SU-DHL-6 (cell line): ENCODE data around the gene TPSB2.

Experiments
- EZH2phosphoT487 ChIP-seq: fragments of 200-600 bp; sonication (generic), shearing (Covaris generic); conservative IDR thresholded peaks from 2 replicates; pipeline ENCODE4 v1.6.1; 2018; ENCODE audit warnings: mild to moderate bottlenecking, antibody characterized with exemption, low read length, moderate library complexity, mixed read lengths
- TF ChIP-seq, protein P1 (sequence below): fragments of 200-600 bp; sonication (generic); IDR thresholded peaks from one replicate; pipeline ENCODE4 v1.5.1; 2017; ENCODE audit warnings: antibody characterized with exemption, mild to moderate bottlenecking, low read length, moderate library complexity; ENCODE audit not compliant: insufficient read depth, poor library complexity, severe bottlenecking

DNA sequence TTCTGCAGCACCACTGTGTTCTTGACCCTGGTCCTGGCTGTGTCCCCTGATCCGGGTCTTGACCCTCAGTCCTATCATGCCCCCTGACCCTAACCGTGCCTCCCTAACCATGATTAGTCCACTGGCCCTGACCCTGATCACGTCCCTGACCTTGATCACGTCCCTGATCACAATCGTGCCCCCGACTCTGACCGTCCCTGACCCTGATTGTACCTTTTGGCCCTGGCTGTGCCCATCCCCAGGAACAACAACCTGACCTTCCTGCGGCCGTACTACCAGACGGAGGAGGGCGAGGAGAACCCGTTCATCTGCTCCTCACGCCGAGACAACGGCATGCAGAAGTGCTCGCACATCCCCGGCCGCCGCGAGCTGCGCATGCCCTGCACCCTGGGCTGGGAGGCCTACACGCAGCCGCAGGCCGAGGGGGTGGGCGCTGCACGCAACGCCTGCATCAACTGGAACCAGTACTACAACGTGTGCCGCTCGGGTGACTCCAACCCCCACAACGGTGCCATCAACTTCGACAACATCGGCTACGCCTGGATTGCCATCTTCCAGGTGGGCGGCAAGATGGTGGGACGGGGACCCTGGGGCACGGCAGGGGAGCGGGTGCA is 29.9 kb downstream of the TPSB2 start:
- TF ChIP-seq, protein P1, sequence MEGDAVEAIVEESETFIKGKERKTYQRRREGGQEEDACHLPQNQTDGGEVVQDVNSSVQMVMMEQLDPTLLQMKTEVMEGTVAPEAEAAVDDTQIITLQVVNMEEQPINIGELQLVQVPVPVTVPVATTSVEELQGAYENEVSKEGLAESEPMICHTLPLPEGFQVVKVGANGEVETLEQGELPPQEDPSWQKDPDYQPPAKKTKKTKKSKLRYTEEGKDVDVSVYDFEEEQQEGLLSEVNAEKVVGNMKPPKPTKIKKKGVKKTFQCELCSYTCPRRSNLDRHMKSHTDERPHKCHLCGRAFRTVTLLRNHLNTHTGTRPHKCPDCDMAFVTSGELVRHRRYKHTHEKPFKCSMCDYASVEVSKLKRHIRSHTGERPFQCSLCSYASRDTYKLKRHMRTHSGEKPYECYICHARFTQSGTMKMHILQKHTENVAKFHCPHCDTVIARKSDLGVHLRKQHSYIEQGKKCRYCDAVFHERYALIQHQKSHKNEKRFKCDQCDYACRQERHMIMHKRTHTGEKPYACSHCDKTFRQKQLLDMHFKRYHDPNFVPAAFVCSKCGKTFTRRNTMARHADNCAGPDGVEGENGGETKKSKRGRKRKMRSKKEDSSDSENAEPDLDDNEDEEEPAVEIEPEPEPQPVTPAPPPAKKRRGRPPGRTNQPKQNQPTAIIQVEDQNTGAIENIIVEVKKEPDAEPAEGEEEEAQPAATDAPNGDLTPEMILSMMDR, result no peak
- TF ChIP-seq EZH2phosphoT487, result no peak
